Bronchial smooth muscle cell (primary cell): Measurements from ENCODE around the gene OR52B6. TPM values are rescaled to one million over a fixed set of nuclear protein-coding genes. Genes with fewer than 3 reads are reported as not detected.

Experiments used
- total RNA-seq: library from RNA; depleted of rRNA; stranded (reverse); fragments of >200 nt; gene quantifications from 2 replicates; pipeline ENCODE4 v1.2.1, GENCODE V29; 2014

OR52B6 gene, protein sequence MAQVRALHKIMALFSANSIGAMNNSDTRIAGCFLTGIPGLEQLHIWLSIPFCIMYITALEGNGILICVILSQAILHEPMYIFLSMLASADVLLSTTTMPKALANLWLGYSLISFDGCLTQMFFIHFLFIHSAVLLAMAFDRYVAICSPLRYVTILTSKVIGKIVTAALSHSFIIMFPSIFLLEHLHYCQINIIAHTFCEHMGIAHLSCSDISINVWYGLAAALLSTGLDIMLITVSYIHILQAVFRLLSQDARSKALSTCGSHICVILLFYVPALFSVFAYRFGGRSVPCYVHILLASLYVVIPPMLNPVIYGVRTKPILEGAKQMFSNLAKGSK
- total RNA-seq: not detected in 2 replicates

GRCh38 chr11:5580577-5580976 is at the start of gene OR52B6:
TSS of gene OR52B6 (plus strand) at chr11:5580877. CDS start at chr11:5580877, 0 bp downstream.

DNA sequence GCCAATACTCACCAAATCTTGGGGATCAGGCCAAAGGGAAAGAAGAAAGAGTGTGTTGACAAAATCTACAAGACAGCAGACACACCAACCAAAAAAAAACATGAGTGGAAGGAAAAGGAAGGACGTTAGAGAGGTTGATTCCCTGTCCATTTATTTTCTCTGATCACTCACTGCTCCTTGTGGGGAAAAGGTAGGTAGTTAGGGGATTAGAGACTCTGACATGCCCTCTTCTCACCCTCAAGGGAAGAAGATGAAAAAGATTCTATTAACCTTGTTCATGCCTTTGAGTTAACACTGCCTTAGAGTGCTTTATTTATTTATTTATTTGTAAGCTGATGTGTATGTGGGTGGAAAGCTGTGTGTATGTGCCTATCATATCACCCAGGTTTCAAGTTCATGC is 32.2 kb upstream of the OR52B6 start, which contains the start of gene OR52H1:
TSS of gene OR52H1 (minus strand) at position 101 of the 400 bp plus-strand sequence. CDS start 3,035 bp downstream, outside the sequence.

GRCh38 chr11:5596607-5597201 is 16.0 kb downstream of the OR52B6 start, which contains the start of gene TRIM6:
TSS of gene TRIM6 (plus strand) at chr11:5596637. CDS start at chr11:5596898, 261 bp downstream.

GRCh38 chr11:5624489-5625279 is 44.0 kb downstream of the OR52B6 start, which contains the start of gene TRIM34:
TSS of gene TRIM34 (plus strand) at chr11:5625001. CDS start at chr11:5632332, 7,331 bp downstream.

Other genes starting within 250 kb of the OR52B6 start
- gene OR51B5, start 237.4 kb upstream of the OR52B6 start, total RNA-seq: 0.26 and 0.32 TPM in 2 replicates
- gene OR51B6, start 229.4 kb upstream of the OR52B6 start, total RNA-seq: not detected in 2 replicates
- not detected in 2 replicates for gene OR51M1, start 197.1 kb upstream of the OR52B6 start, total RNA-seq
- not detected in 2 replicates for gene OR51Q1, start 158.8 kb upstream of the OR52B6 start, total RNA-seq
- 0.60 TPM in 1 of 2 replicates, not detected in the other for gene OR51I1, start 139.4 kb upstream of the OR52B6 start, total RNA-seq
- gene OR51I2, start 131.6 kb upstream of the OR52B6 start, total RNA-seq: not detected in 2 replicates
- not detected in 2 replicates for gene OR52D1, start 92.2 kb upstream of the OR52B6 start, total RNA-seq
- gene UBQLN3, start 70.9 kb upstream of the OR52B6 start, total RNA-seq: 0.09 and 0.16 TPM in 2 replicates
- 0.16 and 0.17 TPM in 2 replicates for gene UBQLNL, start 64.2 kb upstream of the OR52B6 start, total RNA-seq
- gene OR52H1, start 32.3 kb upstream of the OR52B6 start, total RNA-seq: 0.60 and 0.63 TPM in 2 replicates
- gene TRIM6, start 15.8 kb downstream of the OR52B6 start, total RNA-seq: 2.5 and 3.8 TPM in 2 replicates
- gene TRIM34, start 44.1 kb downstream of the OR52B6 start, total RNA-seq: 19.4 and 23.1 TPM in 2 replicates
- 37.8 and 45.6 TPM in 2 replicates for gene TRIM5, start 104.2 kb downstream of the OR52B6 start, total RNA-seq
- gene TRIM22, start 108.9 kb downstream of the OR52B6 start, total RNA-seq: 151 and 208 TPM in 2 replicates
- gene OR56B1, start 155.6 kb downstream of the OR52B6 start, total RNA-seq: under 0.01 TPM in 1 of 2 replicates, not detected in the other
- gene OR52N4, start 173.4 kb downstream of the OR52B6 start, total RNA-seq: 0.17 TPM in 1 of 2 replicates, not detected in the other
- not detected in 2 replicates for gene OR52N5, start 202.5 kb downstream of the OR52B6 start, total RNA-seq
- gene OR52N1, start 210.4 kb downstream of the OR52B6 start, total RNA-seq: not detected in 2 replicates
- not detected in 2 replicates for gene OR52N2, start 228.0 kb downstream of the OR52B6 start, total RNA-seq